Mammary epithelial cell (primary cell): ENCODE data around the gene FAM98A.

Source experiments
- CTCF ChIP-seq, 2 donors: IDR thresholded peaks in 1 of 2; conservative IDR thresholded peaks in 1 of 2; 2 replicates each; pipeline ENCODE4 v1.5.1; 2011 to 2012; ENCODE audit warnings: inconsistent platforms in 2 of 2, low read length in 2 of 2, mild to moderate bottlenecking in 2 of 2, control low read depth in 1 of 2, low read depth in 1 of 2; ENCODE audit not compliant: insufficient read depth in 1 of 2; ENCODE audit errors: extremely low read depth in 1 of 2
- EZH2 ChIP-seq: IDR thresholded peaks from 2 replicates; pipeline ENCODE4 v1.6.1; 2012; ENCODE audit warnings: low read length, inconsistent platforms, borderline replicate concordance

GRCh38 chr2:33606622-33607021, 7.5 kb upstream of the FAM98A start:
- no peak for TF ChIP-seq EZH2
- TF ChIP-seq CTCF (conservative IDR thresholded peaks at IDR 0.05 in 1 of 2, IDR thresholded peaks at IDR 0.05 in 1 of 2; ENCODE audit: extremely low read depth in 1 of 2, insufficient read depth in 1 of 2, low read depth in 1 of 2, low read length in 2 of 2) = no peak
